GM20000 (cell line): ENCODE measurements around the gene PRRT1B.

Experiments used
- DNase-seq: peaks from one replicate; pipeline ENCODE4 v3.0.0; 2012; ENCODE audit warnings: low spot score
- TF ChIP-seq, protein P1 (sequence below): IDR thresholded peaks from 2 replicates; pipeline ENCODE4 v1.5.1; 2012; ENCODE audit warnings: mild to moderate bottlenecking, control low read depth; ENCODE audit errors: extremely low read depth, missing control alignments

The PRRT1B gene

DNA sequence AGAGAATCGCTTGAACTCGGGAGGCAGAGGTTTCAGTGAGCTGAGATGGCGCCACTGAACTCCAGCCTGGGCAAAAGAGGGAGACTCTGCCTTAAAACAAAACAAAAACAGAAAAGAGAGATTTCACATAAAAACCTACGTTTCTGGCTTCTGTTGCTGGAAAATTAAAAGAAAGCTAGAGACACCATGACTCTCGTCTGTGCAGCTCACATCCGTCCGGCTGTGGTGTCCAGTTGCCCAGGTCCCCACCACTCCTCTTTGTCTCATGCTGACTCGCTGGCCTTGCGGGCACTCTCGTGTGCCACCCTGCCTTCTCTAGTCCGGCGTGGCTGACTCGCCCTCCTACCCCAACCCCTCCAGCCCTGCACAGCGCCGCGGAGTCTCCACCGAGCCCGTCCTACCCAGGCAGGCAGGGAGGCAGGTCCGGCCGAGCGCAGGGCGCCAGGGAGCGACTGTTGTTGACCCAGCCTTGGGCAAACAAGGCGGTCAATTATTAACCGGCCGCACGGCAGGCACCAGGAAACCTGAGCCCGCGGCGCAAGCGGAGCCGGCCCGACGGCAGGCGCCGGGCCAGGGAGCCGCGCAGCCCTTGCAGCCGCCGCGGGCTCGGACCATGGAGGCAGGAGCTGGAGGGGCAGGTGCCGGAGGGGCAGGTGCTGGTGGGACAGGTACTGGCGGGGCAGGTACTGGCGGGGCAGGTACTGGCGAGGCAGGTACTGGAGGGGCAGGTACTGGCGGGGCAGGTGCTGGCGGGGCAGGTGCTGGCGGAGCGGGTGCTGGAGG lies at the start of gene PRRT1B:
Gene PRRT1B (plus strand): TSS at position 521 of the 783 bp plus-strand sequence. CDS start 93 bp downstream, at position 614.
- TF ChIP-seq, protein P1, sequence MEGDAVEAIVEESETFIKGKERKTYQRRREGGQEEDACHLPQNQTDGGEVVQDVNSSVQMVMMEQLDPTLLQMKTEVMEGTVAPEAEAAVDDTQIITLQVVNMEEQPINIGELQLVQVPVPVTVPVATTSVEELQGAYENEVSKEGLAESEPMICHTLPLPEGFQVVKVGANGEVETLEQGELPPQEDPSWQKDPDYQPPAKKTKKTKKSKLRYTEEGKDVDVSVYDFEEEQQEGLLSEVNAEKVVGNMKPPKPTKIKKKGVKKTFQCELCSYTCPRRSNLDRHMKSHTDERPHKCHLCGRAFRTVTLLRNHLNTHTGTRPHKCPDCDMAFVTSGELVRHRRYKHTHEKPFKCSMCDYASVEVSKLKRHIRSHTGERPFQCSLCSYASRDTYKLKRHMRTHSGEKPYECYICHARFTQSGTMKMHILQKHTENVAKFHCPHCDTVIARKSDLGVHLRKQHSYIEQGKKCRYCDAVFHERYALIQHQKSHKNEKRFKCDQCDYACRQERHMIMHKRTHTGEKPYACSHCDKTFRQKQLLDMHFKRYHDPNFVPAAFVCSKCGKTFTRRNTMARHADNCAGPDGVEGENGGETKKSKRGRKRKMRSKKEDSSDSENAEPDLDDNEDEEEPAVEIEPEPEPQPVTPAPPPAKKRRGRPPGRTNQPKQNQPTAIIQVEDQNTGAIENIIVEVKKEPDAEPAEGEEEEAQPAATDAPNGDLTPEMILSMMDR = no peak

DNA sequence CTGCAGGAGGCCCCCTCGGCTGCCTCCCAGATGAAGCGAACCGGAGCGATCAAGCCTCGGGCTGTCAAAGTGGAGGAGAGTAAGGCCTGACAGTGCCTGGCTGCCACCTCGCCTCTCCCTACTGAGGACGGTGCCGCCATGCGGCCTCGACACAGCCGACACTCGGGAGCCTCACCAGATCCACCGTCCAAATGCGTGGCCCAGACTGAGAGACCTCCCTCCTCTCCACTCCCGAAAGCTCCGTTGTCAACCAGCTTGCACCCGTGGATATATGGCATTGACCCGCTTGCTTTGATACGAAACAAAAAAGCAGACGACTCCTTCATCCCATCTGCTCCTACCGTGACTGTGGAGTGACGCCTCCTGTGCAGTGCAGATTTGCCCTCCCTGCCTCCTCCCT lies 49.5 kb upstream of the PRRT1B start:
- TF ChIP-seq, protein P1 = no peak
- DNase-seq = no peak

More for the DNA sequence above, at the start of gene PRRT1B:
- DNase-seq = no peak

GRCh38 chr9:131496844-131497405 lies 48.4 kb upstream of the PRRT1B start:
- no peak for DNase-seq
- TF ChIP-seq, protein P1 = no peak

GRCh38 chr9:131499254-131499767 lies 46.0 kb upstream of the PRRT1B start:
- DNase-seq = no peak
- TF ChIP-seq, protein P1 = no peak

GRCh38 chr9:131500377-131500776 lies 44.9 kb upstream of the PRRT1B start:
- DNase-seq = no peak
- TF ChIP-seq, protein P1 = no peak

GRCh38 chr9:131500939-131501541 lies 44.3 kb upstream of the PRRT1B start:
- TF ChIP-seq, protein P1 = no peak
- DNase-seq = no peak
